A204.1 (cell line): ENCODE measurements around the gene RYR3.

Source experiments
- FAIRE-seq: peaks from 2 replicates; lab custom pipeline; 2012; peaks lifted over from hg19 to GRCh38; lab: Jason Lieb, UNC

The RYR3 gene

DNA sequence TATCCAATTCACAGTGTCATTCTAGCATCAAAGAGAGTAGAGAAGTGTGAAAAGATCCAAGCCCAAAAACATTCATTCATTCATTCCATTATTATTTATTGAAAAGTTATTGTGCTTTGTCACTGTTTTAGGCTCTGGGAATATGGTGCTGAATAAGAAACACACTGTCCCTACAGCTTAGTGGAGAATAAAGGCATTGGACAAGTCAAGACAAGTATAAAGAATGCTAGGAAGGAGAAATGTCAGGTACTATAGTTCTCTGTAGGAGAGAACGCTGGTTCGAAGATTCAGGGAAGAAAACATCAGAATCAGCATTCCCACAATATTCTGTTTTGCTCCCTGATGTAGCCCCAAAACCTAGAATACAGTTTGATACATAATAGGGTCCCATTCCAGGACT is 528.8 kb downstream of the RYR3 start:
- FAIRE-seq = no peak

- FAIRE-seq = no peak
Measured at GRCh38 chr15:33840615-33841014, 529.8 kb downstream of the RYR3 start.

GRCh38 chr15:33844186-33844585 is 533.4 kb downstream of the RYR3 start:
- no peak for FAIRE-seq

GRCh38 chr15:33844597-33844996 is 533.8 kb downstream of the RYR3 start:
- no peak for FAIRE-seq

DNA sequence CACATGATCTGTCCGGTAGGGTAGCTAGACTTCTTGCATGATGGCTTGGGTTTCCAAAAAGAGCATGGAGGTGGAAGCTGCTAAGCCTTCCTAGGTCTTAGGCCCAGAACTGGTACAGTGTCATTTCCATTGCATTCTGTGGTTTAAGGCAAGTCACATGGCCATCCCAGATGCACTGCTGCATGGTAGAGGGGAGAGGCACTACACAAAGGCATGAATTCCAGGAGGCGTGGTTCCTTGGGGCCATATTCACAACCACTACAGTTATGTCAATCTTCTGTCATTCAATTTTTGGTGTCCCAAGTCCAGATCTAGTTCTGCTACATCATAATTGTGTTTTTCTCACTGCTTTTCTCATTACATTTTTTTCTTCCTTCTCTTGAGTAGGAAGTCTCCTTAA is 535.4 kb downstream of the RYR3 start:
- FAIRE-seq = no peak

GRCh38 chr15:33846862-33847261 is 536.1 kb downstream of the RYR3 start:
- no peak for FAIRE-seq

- no peak for FAIRE-seq
Measured at GRCh38 chr15:33848011-33848410, 537.2 kb downstream of the RYR3 start.

DNA sequence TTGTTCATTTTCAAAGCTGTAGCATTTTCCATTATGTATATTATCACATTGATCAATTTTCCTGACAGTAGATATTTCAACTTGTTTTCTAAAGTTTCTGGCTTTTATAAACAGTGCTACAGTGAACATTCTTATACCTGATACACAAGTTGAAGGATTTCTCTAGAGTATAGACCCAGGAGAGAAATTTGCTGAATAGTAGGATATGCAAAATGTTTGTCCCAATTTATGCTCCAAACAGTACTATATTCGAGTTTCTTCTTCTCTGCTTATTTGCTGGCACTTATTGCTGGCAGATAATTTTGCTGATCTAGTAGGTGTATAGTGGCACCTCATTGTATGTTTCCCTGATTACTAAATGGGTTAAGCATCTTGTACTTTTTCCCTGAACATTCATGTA is 540.3 kb downstream of the RYR3 start:
- no peak for FAIRE-seq

DNA sequence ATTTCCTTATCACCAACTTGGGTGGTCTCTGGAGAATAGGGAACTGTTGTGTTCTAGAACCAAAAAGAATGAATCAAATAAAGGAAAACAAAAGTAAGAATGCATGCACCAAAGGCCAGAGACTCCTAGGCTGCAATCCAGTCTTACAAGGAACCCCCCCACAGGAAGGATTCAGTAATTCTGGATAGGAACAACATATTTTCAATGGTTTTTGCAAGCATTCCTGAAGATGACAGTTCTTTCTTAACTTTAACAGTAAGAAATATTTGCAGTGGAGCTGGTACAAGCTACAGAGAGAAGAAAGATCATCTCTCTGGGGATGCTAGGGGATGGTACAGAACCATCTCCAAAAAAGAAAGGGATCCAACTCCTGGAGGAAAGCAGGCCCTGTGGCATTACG is 541.3 kb downstream of the RYR3 start:
- no peak for FAIRE-seq

GRCh38 chr15:33852570-33852969 is 541.8 kb downstream of the RYR3 start:
- FAIRE-seq = no peak

DNA sequence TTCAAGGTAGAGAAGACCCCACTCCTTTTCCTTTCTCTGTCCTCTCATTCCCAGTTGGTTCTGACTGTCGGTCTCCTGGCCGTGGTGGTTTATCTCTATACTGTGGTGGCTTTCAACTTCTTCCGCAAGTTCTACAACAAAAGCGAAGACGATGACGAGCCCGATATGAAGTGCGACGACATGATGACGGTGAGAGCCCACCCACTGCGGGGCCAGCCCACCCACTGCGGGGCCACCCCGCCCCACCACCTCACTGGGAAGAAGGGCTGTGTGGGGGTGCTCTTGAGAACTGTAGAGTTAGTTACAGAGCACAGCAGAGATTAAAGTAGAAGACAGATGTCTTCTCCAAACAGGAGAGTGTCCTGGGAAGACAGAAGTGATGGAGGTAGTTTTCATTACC is 547.0 kb downstream of the RYR3 start:
- FAIRE-seq = no peak

- no peak for FAIRE-seq
Measured at GRCh38 chr15:33858836-33859235, 548.1 kb downstream of the RYR3 start.

DNA sequence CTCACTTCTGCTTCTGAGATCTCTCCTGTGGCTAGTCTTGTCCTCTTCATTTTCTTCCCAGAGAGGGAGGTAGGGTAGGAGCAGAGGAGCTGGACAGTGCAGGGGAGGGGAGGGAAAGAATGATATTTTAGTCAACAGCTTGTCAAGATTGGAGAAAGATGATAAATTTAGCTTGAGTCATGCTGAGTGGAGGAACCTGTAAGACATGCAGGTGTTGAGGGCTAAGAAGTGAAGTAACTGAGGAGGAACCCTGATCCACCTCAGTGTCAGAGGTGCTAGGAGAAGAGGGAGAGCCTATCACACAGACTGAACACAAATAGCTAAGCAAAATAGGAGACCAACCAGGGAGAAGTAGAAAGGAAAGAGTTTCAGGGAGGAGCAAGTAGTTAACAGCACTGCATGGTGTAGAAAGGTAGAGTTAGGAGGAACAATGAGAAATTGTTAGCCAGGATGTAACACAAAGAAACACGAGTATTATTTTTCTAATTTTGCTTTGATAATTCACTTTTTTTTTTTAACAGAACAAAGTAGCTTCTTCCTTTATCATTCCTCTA is 549.3 kb downstream of the RYR3 start:
- FAIRE-seq = no peak

GRCh38 chr15:33860754-33861153 is 550.0 kb downstream of the RYR3 start:
- no peak for FAIRE-seq

- FAIRE-seq = no peak
Measured at GRCh38 chr15:33864360-33865075, 553.8 kb downstream of the RYR3 start.

DNA sequence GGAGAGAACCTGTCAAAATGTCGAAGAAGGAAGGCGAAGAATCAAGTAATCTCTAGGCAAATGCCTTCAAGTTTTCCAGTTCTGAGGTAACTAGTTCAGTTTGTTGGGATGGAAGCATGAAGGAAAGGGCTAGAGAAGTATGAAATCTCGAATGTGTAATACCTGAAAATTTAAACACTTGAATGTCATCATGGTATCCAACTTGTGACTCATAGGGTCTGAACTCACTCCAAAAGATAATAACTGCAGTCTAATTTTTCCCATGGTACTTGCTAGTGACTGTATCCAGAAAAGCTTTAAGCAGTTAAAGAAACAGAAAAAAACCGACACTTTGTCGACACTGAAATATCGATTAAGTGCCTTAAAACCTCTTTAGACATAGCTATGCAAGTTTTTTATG is 554.6 kb downstream of the RYR3 start:
- no peak for FAIRE-seq

DNA sequence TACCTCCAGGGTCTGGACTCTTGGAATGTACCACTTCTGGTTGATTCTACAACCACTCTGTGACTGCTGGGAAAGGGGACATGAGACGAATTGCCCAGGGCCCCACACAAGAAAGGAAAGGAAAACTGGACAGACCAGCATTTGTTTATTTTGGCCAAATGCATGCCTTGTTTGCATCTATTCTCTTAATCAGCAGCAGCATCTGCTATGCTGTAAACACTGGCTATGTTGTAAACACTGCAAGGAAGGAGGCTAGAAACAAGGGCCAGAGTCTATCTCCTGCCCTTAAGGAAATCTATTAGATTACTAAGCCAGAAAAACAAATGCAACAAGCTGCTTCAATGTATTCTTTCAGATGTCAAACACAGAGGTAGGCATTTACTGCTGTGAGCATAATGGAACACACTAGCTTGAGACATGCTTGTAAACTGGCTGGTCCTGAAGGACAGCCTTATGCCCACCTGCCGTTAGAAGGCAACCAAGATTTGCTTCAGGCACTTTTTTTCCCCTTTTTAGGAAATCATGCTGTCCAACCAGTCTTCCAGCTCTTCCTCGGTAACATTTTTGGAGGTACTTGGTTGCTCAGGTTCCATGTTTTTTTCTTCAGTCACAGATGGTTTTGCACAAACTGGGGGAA is 555.5 kb downstream of the RYR3 start:
- no peak for FAIRE-seq

- no peak for FAIRE-seq
Measured at GRCh38 chr15:33871980-33872379, 561.2 kb downstream of the RYR3 start.

DNA sequence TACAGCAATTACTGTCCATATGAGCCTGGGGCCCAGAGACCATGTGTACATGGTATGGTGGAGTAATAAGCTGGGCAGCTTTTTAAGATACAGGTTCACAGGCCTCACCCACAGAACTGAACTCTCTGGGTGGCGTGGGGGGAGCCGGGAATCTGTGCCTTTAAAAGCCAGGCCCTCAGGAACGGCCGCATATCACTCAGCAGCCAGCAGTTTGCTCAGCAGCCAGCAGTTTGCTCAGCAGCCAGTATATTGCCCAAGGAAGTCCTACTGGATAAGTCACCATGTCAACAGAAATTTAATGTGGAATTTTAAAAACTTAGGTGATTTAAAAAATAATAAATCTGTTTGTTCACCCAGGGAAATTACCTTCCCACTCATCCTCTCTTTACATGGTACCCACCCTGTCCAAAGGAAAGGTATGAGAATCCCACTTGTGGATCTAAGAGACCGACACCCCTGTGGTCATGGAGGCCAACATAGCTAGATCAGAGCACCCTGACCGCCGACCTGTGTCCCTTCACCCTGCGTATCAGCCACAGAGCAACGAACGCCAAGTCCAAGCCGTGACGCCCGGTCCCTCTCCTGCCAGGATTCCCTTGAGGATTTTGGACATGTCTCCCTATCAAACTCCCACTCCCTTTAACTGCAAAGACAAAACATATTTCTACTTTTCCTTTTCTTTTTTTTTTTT is 561.8 kb downstream of the RYR3 start:
- FAIRE-seq = no peak

GRCh38 chr15:33874156-33874555 is 563.4 kb downstream of the RYR3 start:
- no peak for FAIRE-seq

GRCh38 chr15:33882921-33883320 is 572.2 kb downstream of the RYR3 start:
- no peak for FAIRE-seq

- FAIRE-seq = no peak
Measured at GRCh38 chr15:33888176-33888575, 577.4 kb downstream of the RYR3 start.

GRCh38 chr15:33894193-33894592 is 583.4 kb downstream of the RYR3 start:
- no peak for FAIRE-seq
